GM23338 (cell line): ENCODE measurements around the gene PLS3.

ENCODE experiments used
- EZH2 ChIP-seq: fragments of 200-600 bp; sonication (generic); IDR thresholded peaks from one replicate; pipeline ENCODE4 v1.8.0; 2017; ENCODE audit warnings: antibody characterized with exemption, mild to moderate bottlenecking, low read depth; ENCODE audit not compliant: unreplicated experiment
- EZH2phosphoT487 ChIP-seq: fragments of 200-600 bp; sonication (generic); IDR thresholded peaks from one replicate; pipeline ENCODE4 v1.8.1; 2018; ENCODE audit warnings: antibody characterized with exemption; ENCODE audit not compliant: unreplicated experiment
- TF ChIP-seq, protein P1 (sequence below), 2 experiments: fragments of 200-600 bp in 1 of 2; sonication (generic) in 1 of 2; conservative IDR thresholded peaks; 2 replicates each; pipeline versions ENCODE4 v1.5.1 to v1.6.1; 2016 to 2017; ENCODE audit warnings: antibody characterized with exemption in 2 of 2, low read depth in 2 of 2, mild to moderate bottlenecking in 2 of 2, moderate library complexity in 1 of 2
- TF ChIP-seq, protein P2 (sequence below): IDR thresholded peaks from 2 replicates; pipeline ENCODE4 v1.6.1; 2016; ENCODE audit warnings: antibody characterized with exemption

GRCh38 chrX:115642895-115643530, 82.0 kb downstream of the PLS3 start:
- TF ChIP-seq, protein P1, sequence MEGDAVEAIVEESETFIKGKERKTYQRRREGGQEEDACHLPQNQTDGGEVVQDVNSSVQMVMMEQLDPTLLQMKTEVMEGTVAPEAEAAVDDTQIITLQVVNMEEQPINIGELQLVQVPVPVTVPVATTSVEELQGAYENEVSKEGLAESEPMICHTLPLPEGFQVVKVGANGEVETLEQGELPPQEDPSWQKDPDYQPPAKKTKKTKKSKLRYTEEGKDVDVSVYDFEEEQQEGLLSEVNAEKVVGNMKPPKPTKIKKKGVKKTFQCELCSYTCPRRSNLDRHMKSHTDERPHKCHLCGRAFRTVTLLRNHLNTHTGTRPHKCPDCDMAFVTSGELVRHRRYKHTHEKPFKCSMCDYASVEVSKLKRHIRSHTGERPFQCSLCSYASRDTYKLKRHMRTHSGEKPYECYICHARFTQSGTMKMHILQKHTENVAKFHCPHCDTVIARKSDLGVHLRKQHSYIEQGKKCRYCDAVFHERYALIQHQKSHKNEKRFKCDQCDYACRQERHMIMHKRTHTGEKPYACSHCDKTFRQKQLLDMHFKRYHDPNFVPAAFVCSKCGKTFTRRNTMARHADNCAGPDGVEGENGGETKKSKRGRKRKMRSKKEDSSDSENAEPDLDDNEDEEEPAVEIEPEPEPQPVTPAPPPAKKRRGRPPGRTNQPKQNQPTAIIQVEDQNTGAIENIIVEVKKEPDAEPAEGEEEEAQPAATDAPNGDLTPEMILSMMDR (conservative IDR thresholded peaks at IDR 0.05; ENCODE audit: low read depth in 2 of 2) = peak; percentile 67 to 90
- TF ChIP-seq EZH2phosphoT487 = no peak
- TF ChIP-seq, protein P2, sequence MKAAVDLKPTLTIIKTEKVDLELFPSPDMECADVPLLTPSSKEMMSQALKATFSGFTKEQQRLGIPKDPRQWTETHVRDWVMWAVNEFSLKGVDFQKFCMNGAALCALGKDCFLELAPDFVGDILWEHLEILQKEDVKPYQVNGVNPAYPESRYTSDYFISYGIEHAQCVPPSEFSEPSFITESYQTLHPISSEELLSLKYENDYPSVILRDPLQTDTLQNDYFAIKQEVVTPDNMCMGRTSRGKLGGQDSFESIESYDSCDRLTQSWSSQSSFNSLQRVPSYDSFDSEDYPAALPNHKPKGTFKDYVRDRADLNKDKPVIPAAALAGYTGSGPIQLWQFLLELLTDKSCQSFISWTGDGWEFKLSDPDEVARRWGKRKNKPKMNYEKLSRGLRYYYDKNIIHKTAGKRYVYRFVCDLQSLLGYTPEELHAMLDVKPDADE = no peak
- TF ChIP-seq EZH2 = no peak
